Measurements from ENCODE around the gene MARF1. TPM values are rescaled to one million over a fixed set of nuclear protein-coding genes. Genes with fewer than 3 reads are reported as not detected.
"Not testable (repeated sequence)": the region's sequence is repeated elsewhere in the genome, so short reads cannot be mapped to it uniquely, and the experiment has no call there.

Gene MARF1
- total and polyA plus RNA-seq, 3 experiments from 2014 or later, result 16.9 to 75.3 (median 69.0) TPM

DNA sequence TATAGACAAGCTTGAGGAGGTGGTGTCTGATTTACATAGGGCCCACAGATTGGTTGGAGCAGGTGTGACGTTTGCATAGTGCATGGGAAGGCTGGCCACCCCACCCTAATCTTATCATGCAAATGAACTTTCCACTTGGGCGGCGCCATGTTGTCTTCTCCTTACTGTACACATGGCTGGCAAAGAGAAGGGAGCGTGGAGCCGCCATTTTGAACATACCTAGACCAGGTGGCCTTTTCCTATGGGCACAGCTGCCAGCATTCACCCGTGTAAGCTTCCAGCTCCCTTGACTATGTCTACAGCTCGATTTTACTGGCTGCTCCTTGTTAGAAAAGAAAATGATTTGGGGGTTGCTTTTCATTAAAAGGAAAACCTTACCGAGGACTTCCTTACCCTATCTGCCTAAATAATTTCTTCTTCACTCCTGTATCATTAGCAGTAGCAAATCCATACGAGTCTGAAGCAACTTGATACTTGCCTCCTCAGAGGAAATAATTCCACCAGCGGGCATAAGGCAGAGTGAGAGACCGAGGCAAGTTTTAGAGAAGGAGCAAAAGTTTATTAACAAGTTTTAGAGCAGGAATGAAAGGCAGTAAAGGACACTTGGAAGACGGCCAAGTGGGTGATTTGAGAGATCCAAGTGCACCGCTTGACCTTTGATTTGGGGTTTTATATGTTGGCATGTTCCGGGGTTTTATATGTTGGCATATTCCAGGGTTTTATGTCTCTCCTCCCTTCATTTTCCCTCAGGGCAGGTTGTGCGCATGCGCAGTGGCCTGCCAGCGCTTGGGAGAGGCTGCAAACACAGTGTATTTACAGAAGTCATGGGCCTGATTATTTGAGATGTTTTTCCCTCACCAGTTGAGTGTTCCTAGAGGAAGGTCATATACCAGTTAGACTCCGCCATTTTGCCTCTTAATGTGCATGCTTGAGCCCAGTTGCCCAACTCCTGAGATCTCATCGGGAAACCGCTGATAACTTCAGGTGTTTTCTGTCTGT is 65.7 kb downstream of the MARF1 start:
- Mint-ChIP-seq H3K4me3 (no peak overlapping the region), H3K36me3 (peaks cover 0 to 3% (median 0%) of the 10 kb centered on the region in 3 donors), H3K27ac (peak overlapping the region in 1 of 8 donors; percentile 38), H3K4me1 (peaks cover 0 to 8% (median 4%) of the 10 kb centered on the region in 3 donors), H3K9me3 (no peaks in the 10 kb centered on the region), H3K27me3 (no peaks in the 10 kb centered on the region)
- Histone ChIP-seq H3K4me1 (ENCODE audit: insufficient read depth, low read length) (no peaks in the 10 kb centered on the region), H3K27me3 (ENCODE audit: insufficient read depth, low read length, poor library complexity, severe bottlenecking) (no peaks in the 10 kb centered on the region), H3K36me3 (ENCODE audit: insufficient read depth, low read length) (no peaks in the 10 kb centered on the region), H3K27ac (ENCODE audit: low read depth, low read length) (peak overlapping the region; percentile 86), H3K4me3 (ENCODE audit: low read length) (no peak overlapping the region), H3K9me3 (ENCODE audit: low read length) (no peaks in the 10 kb centered on the region)
- CTCF ChIA-PET, result no interaction called here
- DNase-seq, result no peak
- POLR2A ChIA-PET, result no interaction called here

DNA sequence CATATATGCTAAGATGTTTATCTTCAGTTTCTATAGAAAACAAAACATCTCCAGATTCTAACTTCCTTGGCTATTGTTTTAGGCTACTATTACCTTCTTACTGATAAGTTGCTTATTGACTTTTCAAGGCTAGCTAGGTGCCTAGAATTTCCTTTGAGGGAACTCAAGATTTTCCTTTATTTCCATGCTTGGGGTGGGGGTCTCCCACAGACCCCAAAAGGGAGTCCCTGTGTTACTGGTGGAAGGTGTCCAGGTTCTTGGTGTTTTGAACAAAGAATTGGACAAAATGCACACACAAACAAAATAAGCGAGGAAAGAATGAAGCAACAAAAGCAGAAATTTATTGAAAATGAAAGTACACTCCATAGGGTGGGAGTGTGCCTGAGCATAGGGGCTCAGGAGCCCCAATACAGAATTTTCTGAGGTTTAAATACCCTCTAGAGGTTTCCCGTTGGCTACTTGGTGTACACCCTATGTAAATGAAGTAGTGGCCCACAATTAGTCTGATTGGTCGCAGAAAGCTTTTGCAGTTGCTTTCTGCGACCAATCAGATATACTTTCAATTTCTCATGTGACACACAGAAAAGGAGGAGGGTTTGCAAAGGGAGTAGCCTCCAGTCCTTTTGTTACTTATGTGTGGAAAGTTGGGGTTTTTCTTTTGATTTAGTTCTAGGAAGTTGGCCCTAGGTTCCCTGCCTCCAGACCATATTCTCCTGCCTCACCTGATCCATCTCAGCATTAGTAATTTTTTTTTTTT is 67.5 kb downstream of the MARF1 start:
- ChIA-PET POLR2A (no interaction called here), CTCF (no interaction called here)
- Mint-ChIP-seq H3K9me3 (no peaks in the 10 kb centered on the region), H3K27me3 (no peaks in the 10 kb centered on the region), H3K4me3 (no peak overlapping the region), H3K4me1 (peaks cover 0 to 2% (median 0%) of the 10 kb centered on the region in 3 donors), H3K36me3 (peaks cover 0 to 3% (median 0%) of the 10 kb centered on the region in 3 donors), H3K27ac (peak overlapping the region in 1 of 8 donors; percentile 23)
- H3K27ac ChIP-seq (ENCODE audit: low read depth, low read length), result peak overlapping the region; percentile 86
- no peak for DNase-seq
- H3K36me3 ChIP-seq (ENCODE audit: insufficient read depth, low read length), result no peaks in the 10 kb centered on the region
- no peaks in the 10 kb centered on the region for H3K9me3 ChIP-seq (ENCODE audit: low read length)
- no peaks in the 10 kb centered on the region for H3K4me1 ChIP-seq (ENCODE audit: insufficient read depth, low read length)
- H3K27me3 ChIP-seq (ENCODE audit: insufficient read depth, low read length, poor library complexity, severe bottlenecking), result no peaks in the 10 kb centered on the region
- H3K4me3 ChIP-seq (ENCODE audit: low read length), result no peak overlapping the region

DNA sequence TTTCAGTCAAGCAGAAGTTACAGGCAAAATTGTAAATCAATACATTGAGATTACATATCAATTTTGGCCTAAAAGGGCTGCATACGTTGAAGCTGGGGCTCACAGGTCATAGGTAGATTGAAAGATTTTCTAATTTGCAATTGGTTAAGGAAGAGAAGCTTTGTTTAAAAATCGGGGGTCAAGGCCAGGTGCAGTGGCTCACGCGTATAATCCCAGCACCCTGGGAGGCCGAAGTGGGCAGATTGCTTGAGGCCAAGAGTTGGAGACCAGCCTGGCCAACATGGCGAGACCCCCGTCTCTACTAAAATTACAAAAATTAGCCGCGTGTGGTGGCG is 68.4 kb downstream of the MARF1 start:
- CTCF ChIA-PET, result no interaction called here
- peaks cover 0 to 2% (median 0%) of the 10 kb centered on the region in 3 donors for H3K4me1 Mint-ChIP-seq
- no peak overlapping the region for H3K27ac Mint-ChIP-seq
- no peak overlapping the region for H3K27ac ChIP-seq (ENCODE audit: low read depth, low read length)
- H3K27me3 Mint-ChIP-seq, result no peaks in the 10 kb centered on the region
- no peak for DNase-seq
- H3K36me3 ChIP-seq (ENCODE audit: insufficient read depth, low read length), result no peaks in the 10 kb centered on the region
- POLR2A ChIA-PET, result interaction anchor here (0.7 kb wide), 1 partner anchor 13 kb away, joined by 3 read pairs; no protein-coding TSS in a partner anchor
- no peaks in the 10 kb centered on the region for H3K27me3 ChIP-seq (ENCODE audit: insufficient read depth, low read length, poor library complexity, severe bottlenecking)
- H3K9me3 ChIP-seq (ENCODE audit: low read length), result no peaks in the 10 kb centered on the region
- H3K4me1 ChIP-seq (ENCODE audit: insufficient read depth, low read length), result no peaks in the 10 kb centered on the region
- H3K4me3 ChIP-seq (ENCODE audit: low read length), result no peak overlapping the region
- no peak overlapping the region for H3K4me3 Mint-ChIP-seq
- H3K9me3 Mint-ChIP-seq, result no peaks in the 10 kb centered on the region
- peaks cover 0 to 3% (median 0%) of the 10 kb centered on the region in 3 donors for H3K36me3 Mint-ChIP-seq

DNA sequence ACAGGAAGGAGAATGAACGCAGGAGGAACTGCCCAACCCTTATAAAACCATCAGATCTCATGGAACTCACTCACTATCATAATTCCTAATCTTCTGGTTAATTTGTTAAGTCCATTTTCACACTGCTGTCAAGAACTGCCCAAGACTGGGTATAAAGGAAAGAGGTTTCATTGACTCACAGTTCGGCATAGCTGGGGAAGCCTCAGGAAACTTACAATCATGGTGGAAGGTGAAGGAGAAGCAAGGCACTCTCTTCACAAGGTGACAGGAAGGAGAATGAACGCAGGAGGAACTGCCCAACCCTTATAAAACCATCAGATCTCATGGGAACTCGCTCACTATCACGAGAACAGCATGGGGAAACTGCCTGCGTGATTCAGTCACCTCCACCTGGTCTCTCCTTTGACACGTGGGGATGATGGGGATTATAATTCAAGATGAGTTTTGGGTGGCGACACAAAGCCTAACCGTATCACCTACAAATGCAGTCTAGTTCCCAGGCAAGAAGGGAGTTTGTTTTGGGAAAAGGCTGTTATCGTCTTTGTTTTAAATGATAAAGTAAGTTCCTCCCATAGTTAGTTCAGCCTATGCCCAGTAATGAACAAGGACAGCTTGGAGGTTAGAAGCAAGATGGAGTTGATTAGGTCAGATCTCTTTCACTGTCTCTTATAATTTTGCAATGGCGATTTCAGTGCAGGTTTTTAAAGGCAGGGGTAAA is 68.9 kb downstream of the MARF1 start:
- H3K9me3 ChIP-seq (ENCODE audit: low read length); H3K36me3 Mint-ChIP-seq; H3K27me3 Mint-ChIP-seq; H3K27me3 ChIP-seq (ENCODE audit: insufficient read depth, low read length, poor library complexity, severe bottlenecking); H3K4me1 Mint-ChIP-seq; H3K4me3 ChIP-seq (ENCODE audit: low read length); H3K36me3 ChIP-seq (ENCODE audit: insufficient read depth, low read length); H3K9me3 Mint-ChIP-seq; H3K4me3 Mint-ChIP-seq; H3K27ac Mint-ChIP-seq; H3K4me1 ChIP-seq (ENCODE audit: insufficient read depth, low read length); DNase-seq; CTCF ChIA-PET: not testable (repeated sequence)
- POLR2A ChIA-PET, result interaction anchor here (0.7 kb wide), 1 partner anchor 14 kb away, joined by 3 read pairs; no protein-coding TSS in a partner anchor
- H3K27ac ChIP-seq (ENCODE audit: low read depth, low read length), result peak overlapping the region; percentile 12

DNA sequence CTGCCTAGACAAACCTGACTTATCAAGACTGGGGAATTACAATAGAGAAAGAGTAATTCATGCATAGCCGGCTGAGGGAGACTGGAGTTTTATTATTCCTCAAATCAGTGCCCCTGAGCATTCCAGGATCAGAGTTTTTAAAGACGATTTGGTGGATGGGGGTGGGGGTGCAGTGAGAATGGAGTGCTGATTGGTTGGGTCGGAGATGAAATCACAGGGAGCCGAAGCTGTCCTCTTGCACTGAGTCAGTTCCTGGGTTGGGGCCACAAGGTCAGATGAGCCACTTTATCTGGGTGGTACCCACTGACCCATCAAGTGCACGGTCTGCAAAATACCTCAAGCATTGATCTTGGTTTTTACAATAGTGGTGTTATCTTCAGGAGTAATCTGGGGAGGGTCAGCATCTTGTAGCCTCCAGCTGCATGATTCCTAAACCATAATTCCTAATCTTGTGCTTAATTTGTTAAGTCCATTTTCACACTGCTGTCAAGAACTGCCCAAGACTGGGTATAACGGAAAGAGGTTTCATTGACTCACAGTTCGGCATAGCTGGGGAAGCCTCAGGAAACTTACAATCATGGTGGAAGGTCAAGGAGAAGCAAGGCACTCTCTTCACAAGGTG is 69.6 kb downstream of the MARF1 start:
- Mint-ChIP-seq H3K4me1 (peaks cover 0 to 2% (median 0%) of the 10 kb centered on the region in 3 donors), H3K27ac (peak overlapping the region in 1 of 8 donors; percentile 63), H3K27me3 (no peaks in the 10 kb centered on the region), H3K4me3 (no peak overlapping the region), H3K9me3 (no peaks in the 10 kb centered on the region), H3K36me3 (peaks cover 0 to 3% (median 0%) of the 10 kb centered on the region in 3 donors)
- no peaks in the 10 kb centered on the region for H3K4me1 ChIP-seq (ENCODE audit: insufficient read depth, low read length)
- H3K9me3 ChIP-seq (ENCODE audit: low read length), result no peaks in the 10 kb centered on the region
- no peaks in the 10 kb centered on the region for H3K36me3 ChIP-seq (ENCODE audit: insufficient read depth, low read length)
- no peak for DNase-seq
- CTCF ChIA-PET, result no interaction called here
- H3K27ac ChIP-seq (ENCODE audit: low read depth, low read length), result no peak overlapping the region
- no peaks in the 10 kb centered on the region for H3K27me3 ChIP-seq (ENCODE audit: insufficient read depth, low read length, poor library complexity, severe bottlenecking)
- H3K4me3 ChIP-seq (ENCODE audit: low read length), result no peak overlapping the region
- POLR2A ChIA-PET, result no interaction called here

DNA sequence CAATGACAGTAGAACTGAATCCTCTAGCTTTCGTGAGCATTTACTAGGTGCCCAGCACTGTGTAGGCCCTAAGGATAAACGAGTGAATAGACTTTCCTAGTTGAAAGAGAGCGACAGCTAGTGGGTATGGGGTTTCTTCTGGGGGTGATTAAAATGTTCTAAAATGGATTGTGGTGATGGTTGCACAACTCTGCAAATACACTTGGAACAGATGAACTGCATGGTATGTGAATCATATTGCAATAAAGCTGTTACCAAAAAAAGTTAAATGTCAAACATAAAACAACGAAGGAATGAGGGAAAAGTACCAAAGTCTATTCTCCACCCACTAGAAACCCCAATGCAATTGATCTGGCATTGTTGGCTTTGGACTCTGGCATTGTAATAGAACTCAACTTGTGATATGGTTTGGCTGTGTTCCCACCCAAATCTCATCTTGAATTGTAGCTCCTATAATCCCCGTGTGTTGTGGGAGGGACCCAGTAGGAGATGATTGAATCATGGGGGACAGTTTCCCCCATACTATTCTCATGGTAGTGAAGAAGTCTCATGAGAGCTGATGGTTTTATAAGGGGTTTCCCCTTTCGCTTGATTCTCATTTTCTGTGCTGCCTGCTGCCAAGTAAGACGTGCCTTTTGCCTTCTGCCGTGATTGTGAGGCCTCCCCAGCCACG is 70.5 kb downstream of the MARF1 start:
- Mint-ChIP-seq H3K36me3 (no peaks in the 10 kb centered on the region), H3K9me3 (no peaks in the 10 kb centered on the region), H3K27me3 (no peaks in the 10 kb centered on the region), H3K4me1 (peaks cover 0 to 2% (median 0%) of the 10 kb centered on the region in 3 donors), H3K4me3 (no peak overlapping the region), H3K27ac (no peak overlapping the region)
- H3K36me3 ChIP-seq (ENCODE audit: insufficient read depth, low read length), result no peaks in the 10 kb centered on the region
- no peak overlapping the region for H3K4me3 ChIP-seq (ENCODE audit: low read length)
- no peak overlapping the region for H3K27ac ChIP-seq (ENCODE audit: low read depth, low read length)
- H3K27me3 ChIP-seq (ENCODE audit: insufficient read depth, low read length, poor library complexity, severe bottlenecking), result no peaks in the 10 kb centered on the region
- H3K9me3 ChIP-seq (ENCODE audit: low read length), result no peaks in the 10 kb centered on the region
- CTCF ChIA-PET, result no interaction called here
- H3K4me1 ChIP-seq (ENCODE audit: insufficient read depth, low read length), result no peaks in the 10 kb centered on the region
- POLR2A ChIA-PET, result no interaction called here
- no peak for DNase-seq

DNA sequence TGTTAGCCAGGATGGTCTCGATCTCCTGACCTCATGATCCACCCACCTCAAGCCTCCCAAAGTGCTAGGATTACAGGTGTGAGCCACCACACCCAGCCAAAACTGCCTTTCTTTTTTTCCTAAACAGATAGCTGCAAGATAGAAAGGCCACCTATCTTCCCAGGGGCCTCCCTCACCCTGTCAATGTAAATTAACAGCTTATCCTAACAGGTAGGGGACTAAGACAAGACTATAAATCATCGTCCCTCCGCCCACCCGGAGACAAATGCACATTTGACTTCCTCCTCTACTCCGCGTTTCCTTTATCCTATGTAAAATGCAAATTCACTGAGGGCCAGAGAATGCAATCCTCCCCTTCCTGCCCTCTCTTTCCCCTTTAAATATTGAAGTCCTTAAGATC is 71.4 kb downstream of the MARF1 start:
- no peak for DNase-seq
- H3K4me3 ChIP-seq (ENCODE audit: low read length), result no peak overlapping the region
- H3K4me3 Mint-ChIP-seq, result no peak overlapping the region
- CTCF ChIA-PET, result no interaction called here
- no peak overlapping the region for H3K27ac Mint-ChIP-seq
- H3K36me3 ChIP-seq (ENCODE audit: insufficient read depth, low read length), result no peaks in the 10 kb centered on the region
- H3K9me3 ChIP-seq (ENCODE audit: low read length), result no peaks in the 10 kb centered on the region
- H3K4me1 Mint-ChIP-seq, result peaks cover 0 to 2% (median 0%) of the 10 kb centered on the region in 3 donors
- no peaks in the 10 kb centered on the region for H3K9me3 Mint-ChIP-seq
- no peaks in the 10 kb centered on the region for H3K36me3 Mint-ChIP-seq
- H3K4me1 ChIP-seq (ENCODE audit: insufficient read depth, low read length), result no peaks in the 10 kb centered on the region
- H3K27me3 ChIP-seq (ENCODE audit: insufficient read depth, low read length, poor library complexity, severe bottlenecking), result no peaks in the 10 kb centered on the region
- H3K27me3 Mint-ChIP-seq, result no peaks in the 10 kb centered on the region
- POLR2A ChIA-PET, result no interaction called here
- no peak overlapping the region for H3K27ac ChIP-seq (ENCODE audit: low read depth, low read length)

All from CD8-positive, alpha-beta memory T cell (primary cell).